ENCODE measurements around the gene OTUD4.

DNA sequence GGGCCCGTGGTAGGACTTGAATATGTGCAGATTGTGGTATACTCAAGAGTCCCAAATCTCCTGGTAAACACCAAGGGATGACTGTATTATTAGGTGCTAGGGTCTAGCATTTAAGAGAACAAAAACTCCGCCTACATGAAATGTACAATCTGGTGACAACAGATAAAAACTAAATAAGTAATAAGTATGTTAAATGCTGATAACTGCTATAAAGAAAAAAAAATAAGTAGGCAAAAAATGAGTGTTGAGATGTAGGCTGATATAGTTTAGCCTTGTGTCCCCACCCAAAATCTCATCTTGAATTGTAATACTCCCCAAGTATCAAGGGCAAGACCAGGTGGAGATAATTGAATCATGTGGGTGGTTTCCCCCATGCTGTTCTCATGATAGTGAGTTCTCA is 23.4 kb downstream of the OTUD4 start:
- no peak for TF ChIP-seq POLR2A (IDR thresholded peaks at IDR 0.05)
- no peak for TF ChIP-seq EP300 (IDR thresholded peaks at IDR 0.05)

Measured in tibial nerve (tissue), 3 donors.